Amygdala (tissue), 56 donors: Measurements from ENCODE around the gene NPL.

Experiments used
- DNase-seq, 56 donors: peaks; one replicate each; lab custom pipeline; 2025; lab: John Stamatoyannopoulos, UW

Gene NPL

GRCh38 chr1:182855911-182856310 is 66.3 kb downstream of the NPL start:
- no peak for DNase-seq

GRCh38 chr1:182857212-182857611 is 67.6 kb downstream of the NPL start:
- DNase-seq, result no peak

- no peak for DNase-seq
These were observed 71.1 kb downstream of the NPL start for GRCh38 chr1:182860658-182861057.

GRCh38 chr1:182861994-182862393 is 72.4 kb downstream of the NPL start:
- DNase-seq, result no peak

- no peak for DNase-seq
These were observed 73.3 kb downstream of the NPL start for GRCh38 chr1:182862827-182863226.

- DNase-seq, result no peak
These were observed 74.4 kb downstream of the NPL start for GRCh38 chr1:182863940-182864339.

GRCh38 chr1:182867861-182868260 is 78.3 kb downstream of the NPL start:
- DNase-seq, result no peak

GRCh38 chr1:182869241-182869666 is 79.7 kb downstream of the NPL start:
- peak in 1 of 56 donors; percentile 2 for DNase-seq

- no peak for DNase-seq
These were observed 83.3 kb downstream of the NPL start for GRCh38 chr1:182872881-182873280.

- DNase-seq, result no peak
These were observed 86.3 kb downstream of the NPL start for GRCh38 chr1:182875889-182876288.

GRCh38 chr1:182877331-182877730 is 87.8 kb downstream of the NPL start:
- DNase-seq, result no peak

GRCh38 chr1:182877842-182878241 is 88.3 kb downstream of the NPL start:
- no peak for DNase-seq
